GM19099 (cell line): Measurements from ENCODE around the gene ZNF474.

ENCODE experiments used
- POLR2A ChIP-seq: IDR thresholded peaks from 3 replicates; pipeline ENCODE4 v1.6.1; 2011; ENCODE audit warnings: low read depth; ENCODE audit not compliant: insufficient read length; ENCODE audit errors: extremely low read depth

The ZNF474 gene

DNA sequence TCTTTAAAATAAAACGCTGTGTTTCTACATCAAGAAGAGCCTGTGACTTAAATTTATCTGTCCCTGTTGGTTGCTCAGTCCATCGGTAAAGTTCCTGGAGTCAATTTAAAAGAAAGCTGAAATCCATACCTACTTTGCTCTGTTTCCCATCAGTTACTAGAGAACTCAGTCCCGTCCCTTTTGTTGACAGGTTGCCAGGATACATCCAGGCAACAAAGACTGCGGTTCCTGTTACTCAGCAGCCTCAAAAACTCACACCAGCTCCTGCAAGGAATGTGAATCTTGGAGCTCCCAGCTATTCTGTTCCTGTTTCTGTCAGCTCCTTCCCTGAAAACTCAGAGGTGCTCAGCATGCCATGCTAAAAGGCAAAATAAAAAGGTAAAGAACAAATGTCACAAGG, at the start of gene ZNF474:
Gene ZNF474, plus strand, starts transcription at position 241 of the 400 bp plus-strand sequence. CDS start 22,445 bp downstream, outside the sequence.
- no peak for TF ChIP-seq POLR2A

DNA sequence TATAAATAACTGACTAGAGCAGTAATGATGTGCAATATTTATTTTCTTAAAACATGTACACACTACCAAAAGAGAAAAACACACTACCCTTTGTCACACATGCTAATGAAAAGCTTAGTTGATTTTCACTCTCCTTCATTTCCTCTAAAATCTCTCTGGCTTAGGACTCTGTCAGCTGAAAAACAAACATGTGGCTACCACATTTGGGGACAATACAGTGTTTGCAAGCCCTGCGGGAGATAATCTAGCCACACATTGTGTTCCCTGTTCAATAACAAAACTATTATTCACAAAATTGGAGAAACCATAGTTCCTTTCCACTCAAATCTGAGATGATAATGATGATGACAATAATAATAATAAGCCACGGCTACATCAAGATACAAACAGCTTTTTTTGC, 47.8 kb upstream of the ZNF474 start:
- no peak for TF ChIP-seq POLR2A

GRCh38 chr5:122083535-122083934, 45.8 kb upstream of the ZNF474 start:
- TF ChIP-seq POLR2A: no peak

DNA sequence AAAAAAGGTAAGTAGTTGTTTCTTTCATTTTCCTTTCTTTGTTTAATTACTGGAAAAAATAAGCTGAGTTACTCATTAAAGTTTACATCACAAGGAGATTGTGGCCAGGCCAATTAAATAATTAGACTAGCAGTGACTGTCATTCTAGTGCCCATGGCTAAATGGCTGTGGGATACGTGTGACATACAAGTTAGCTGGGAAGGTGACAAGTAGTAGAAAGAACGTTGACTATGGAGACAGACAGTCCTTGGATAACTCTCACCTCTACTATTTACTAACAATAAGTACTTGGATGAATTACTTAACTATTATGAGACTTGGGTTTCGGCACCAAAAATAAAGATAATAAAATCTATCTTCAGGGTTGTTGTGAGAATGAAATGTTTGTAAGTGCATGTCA, 44.3 kb upstream of the ZNF474 start:
- no peak for TF ChIP-seq POLR2A

DNA sequence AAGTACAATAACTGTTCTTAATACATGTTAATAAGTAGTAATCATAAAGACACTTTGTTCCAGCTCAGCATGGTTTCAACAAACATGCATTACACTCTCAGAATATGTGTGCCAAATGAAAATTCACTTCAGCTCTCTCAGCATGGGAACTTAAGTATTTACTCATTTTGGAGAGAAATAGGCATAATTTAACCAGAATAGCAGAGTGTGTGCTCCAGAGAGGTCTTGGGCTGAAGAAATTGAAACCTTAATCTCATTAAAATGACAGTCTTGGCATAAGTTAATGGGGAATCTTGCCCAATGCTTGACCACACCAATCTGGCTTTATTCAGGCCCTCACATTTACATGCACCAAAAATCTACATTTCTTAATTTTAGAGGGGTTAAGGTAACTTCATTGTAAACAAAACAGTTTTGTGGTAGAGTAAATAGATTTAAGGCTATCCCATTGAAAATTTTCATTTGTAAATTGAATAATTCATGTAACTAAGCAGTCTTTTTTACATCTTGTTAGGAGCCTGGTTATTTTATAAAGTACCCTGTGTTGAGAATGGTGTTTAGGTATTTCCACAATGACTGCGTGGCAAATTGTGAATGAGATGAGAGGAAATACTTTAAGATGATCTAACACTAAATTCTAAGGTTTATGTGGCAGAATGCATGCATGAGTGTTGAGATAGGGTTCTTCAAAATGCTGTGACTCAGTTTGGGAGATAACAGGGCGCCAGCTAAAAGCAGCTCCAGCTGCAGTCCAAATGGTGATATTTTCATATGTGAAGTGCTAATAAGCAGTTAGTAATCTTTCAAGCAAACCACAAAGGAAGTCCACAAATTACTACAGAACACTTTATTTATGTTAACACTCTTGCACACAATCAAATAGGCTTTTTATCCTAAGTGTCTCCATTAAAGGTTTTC, 40.0 kb upstream of the ZNF474 start:
- no peak for TF ChIP-seq POLR2A

DNA sequence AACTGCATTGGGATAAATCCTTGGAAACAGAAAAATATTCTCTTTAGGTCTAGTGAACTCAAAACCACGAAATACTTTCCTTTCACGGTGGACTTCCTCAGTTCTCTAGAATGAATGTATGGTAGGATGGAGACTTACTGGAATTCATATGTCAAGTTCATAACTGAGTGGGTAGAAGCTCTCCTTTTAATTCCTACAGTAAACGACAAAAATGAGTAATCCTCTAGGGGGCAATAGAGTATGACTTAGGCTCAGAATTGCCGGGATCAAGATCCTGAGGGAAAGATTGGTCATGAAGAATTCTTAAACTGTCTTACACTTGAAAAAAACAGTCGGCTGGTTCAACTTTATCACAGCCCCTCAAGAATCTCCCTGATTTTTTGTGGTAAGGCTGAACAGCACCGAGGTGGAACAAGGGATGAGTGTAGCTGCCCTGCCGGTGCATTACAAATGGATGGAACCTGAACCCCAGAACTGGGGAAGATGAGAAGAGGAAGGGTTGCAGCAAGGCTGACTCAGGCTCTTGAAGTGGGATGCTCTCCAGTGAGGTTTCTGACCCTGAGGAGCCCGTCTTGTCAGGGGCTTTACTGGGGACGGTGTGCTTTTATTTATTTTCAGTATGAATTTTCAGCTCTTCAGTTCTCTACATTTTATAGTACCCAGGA, 37.3 kb upstream of the ZNF474 start:
- no peak for TF ChIP-seq POLR2A

DNA sequence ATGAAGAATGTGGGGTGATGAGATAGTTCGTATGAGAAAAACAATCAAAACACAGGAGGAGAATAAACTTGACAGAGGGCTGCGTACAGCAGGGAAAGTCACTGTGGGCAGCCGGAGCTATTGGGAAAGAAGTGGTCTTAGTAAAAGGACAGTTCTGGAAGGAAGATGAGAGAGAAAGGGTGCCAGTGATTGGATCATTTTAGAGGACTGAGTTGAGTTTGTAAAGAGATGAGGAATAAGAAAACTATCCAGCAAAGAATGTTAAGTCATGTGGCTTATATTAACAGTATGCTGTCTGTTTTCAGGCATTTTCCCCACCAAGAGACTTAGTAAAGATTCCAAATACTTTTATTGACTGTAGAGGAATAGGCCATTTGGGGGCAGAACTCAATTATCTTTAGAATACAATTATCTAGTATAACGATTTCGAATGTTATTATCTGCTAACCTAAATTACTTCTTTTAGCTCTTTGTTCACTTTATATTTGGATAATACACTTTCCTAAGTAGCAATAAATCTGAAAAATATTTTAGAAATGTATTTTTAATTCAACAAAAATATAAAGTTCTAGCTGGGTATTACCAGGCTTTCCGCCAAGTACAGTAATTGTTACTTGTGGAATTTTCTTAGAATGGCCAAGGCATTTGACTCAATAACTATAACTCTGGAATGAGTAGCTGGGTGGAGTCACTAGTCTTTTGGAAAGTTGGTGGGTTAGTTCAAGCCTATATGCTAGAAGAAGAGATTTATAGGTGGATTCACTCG, 35.7 kb upstream of the ZNF474 start:
- TF ChIP-seq POLR2A: no peak

DNA sequence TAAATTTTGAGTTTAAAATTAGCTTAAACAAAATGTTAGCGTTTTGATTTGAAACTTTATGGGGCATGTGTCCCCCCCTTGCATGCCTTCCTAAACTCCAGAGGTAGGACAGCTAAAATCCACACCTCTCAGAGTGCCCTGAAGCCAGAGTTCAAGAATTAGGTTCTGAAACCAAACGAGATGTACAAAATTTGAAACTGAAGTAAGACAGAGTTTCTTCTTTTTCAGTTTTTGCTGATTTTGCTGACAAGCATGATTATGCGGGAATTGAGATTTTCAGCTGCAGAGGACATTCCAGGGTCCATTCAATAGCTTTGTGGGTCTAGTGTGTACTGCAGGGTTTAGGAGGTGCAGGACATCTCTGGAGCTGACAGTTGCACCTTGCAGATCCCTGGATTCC, 34.2 kb upstream of the ZNF474 start:
- no peak for TF ChIP-seq POLR2A

DNA sequence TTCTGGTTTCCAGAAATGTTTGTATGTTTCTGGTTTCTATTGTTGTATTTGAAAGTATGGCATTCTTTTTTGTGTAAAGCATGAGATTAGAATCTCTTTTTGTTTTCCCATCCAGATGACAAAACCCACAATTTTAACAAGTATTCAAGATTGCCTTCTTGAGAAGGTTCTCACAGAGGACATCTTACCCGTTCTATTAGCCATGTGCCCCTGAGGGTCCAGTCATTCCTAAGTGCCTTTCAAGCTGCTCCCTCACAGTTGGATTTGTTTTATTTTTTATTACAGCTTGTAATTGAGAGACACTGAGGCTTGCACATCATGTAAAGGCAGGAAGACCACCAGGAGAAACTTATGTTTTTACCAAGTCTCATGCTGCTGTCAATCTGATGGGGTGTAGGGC, 32.0 kb upstream of the ZNF474 start:
- TF ChIP-seq POLR2A: no peak

GRCh38 chr5:122099060-122099790, 30.1 kb upstream of the ZNF474 start:
- TF ChIP-seq POLR2A: no peak

DNA sequence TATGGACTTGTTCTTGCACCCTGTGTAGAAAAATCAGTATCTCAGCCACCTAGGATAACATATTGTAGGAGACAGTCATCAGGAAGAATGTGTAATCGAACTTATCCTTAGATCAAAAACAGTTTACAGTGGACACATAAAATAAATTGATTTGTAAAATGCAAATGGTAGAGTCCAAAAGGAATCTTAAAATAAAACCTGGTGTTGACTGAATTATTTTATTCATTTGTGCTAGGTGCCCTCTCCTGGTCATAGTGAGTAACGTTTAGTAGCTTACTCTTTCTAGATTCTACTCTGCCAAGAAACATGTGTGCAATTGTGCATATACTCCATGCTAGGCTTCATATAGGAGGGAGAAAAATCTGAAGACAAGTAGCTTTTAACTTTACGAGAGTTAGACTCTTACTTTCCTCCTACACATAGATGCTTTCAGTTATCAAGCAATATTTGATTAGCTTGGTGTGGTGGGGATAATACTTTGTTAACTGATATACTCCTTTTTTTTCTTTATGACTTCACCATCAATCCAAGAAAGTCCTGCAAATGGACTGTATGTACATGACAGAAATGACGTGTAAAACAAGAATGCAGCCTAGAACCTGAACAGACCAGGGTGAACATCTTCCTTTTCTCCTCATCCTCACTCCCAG, 27.6 kb upstream of the ZNF474 start:
- TF ChIP-seq POLR2A: no peak

DNA sequence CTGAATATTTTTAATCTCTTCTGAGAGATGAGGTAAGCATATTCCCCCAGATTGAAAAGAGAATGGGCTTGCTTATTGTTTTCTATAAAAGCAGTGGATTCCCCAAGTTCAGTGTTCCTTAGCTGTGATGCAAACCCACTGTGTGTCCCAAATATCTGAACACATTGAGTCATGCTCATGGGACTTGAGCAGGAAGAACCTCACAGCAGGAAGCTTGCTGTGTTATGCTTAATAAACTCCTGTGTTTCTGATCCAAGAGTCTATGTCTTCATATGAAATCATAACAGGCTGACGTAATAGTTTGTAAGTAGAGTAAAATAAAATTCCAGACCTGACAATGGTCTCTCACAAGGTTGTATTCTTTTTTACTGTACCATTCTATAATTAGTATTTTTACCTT, 26.5 kb upstream of the ZNF474 start:
- TF ChIP-seq POLR2A: no peak

DNA sequence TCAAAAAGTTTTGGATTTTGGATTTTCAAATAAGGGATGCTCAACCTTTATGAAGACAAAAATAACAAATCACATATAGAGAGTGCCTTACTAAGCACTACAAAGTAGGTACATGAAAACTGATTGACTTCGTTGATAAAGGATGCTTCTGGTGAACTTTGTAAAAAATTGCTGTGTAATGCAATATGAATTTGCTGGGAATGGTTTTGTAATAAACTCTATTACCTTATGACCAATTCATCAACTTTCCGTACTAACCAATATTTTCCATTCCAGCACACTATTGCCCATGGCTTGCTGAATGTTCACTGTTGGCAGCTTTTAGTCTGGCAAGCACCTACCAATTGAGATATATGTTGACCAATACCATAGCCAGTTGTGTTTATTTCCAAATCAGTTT, 23.4 kb upstream of the ZNF474 start:
- TF ChIP-seq POLR2A: no peak

DNA sequence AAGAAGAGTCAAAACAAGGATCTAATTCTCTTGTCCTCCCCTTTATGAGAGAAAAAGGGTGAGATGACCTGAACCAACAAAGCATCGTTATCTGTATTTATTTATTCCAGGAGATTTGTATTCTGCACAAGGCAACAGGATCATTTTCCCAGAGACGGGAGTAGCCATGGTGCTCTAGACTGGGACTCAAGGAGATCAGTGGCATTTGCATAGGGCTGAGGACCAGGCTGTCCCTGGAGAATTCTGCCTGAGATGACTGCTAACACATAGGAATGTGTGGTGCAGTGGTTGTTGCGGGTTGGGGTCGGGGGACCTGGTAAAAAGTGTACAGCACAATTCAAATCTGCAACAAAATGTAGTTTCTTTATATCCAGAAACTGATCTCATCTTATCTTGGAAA, 22.3 kb upstream of the ZNF474 start:
- TF ChIP-seq POLR2A: no peak
